GM18502 (cell line): ENCODE data around the gene MYO3B.
"Not testable (repeated sequence)": the region's sequence is repeated elsewhere in the genome, so short reads cannot be mapped to it uniquely, and the experiment has no call there.

Experiments used
- ATAC-seq: cut with Tn5 transposase; IDR thresholded peaks from one replicate; pipeline ENCODE4 v1.9.1; 2021; ENCODE audit warnings: mild to moderate bottlenecking; ENCODE audit not compliant: unreplicated experiment, poor library complexity

The MYO3B gene

GRCh38 chr2:170579511-170579910 is 401.6 kb downstream of the MYO3B start:
- ATAC-seq = no peak

- no peak for ATAC-seq
Measured at GRCh38 chr2:170582313-170582712, 404.4 kb downstream of the MYO3B start.

GRCh38 chr2:170582751-170583463 is 405.0 kb downstream of the MYO3B start:
- ATAC-seq = no peak

- no peak for ATAC-seq
Measured at GRCh38 chr2:170585067-170585466, 407.1 kb downstream of the MYO3B start.

- ATAC-seq = no peak
Measured at GRCh38 chr2:170586571-170587095, 408.7 kb downstream of the MYO3B start.

GRCh38 chr2:170587117-170587516 is 409.2 kb downstream of the MYO3B start:
- ATAC-seq = no peak

- no peak for ATAC-seq
Measured at GRCh38 chr2:170587922-170588321, 410.0 kb downstream of the MYO3B start.

GRCh38 chr2:170588729-170589128 is 410.8 kb downstream of the MYO3B start:
- ATAC-seq = no peak

GRCh38 chr2:170596576-170596975 is 418.6 kb downstream of the MYO3B start:
- no peak for ATAC-seq

- no peak for ATAC-seq
Measured at GRCh38 chr2:170598067-170598395, 420.1 kb downstream of the MYO3B start.

- no peak for ATAC-seq
Measured at GRCh38 chr2:170601489-170601888, 423.5 kb downstream of the MYO3B start.

- no peak for ATAC-seq
Measured at GRCh38 chr2:170605862-170606261, 427.9 kb downstream of the MYO3B start.

- ATAC-seq = no peak
Measured at GRCh38 chr2:170607171-170607570, 429.2 kb downstream of the MYO3B start.

- ATAC-seq = no peak
Measured at GRCh38 chr2:170610615-170611014, 432.7 kb downstream of the MYO3B start.

- not testable (repeated sequence) for ATAC-seq
Measured at GRCh38 chr2:170618948-170619347, 441.0 kb downstream of the MYO3B start.

- not testable (repeated sequence) for ATAC-seq
Measured at GRCh38 chr2:170635094-170635493, 457.1 kb downstream of the MYO3B start.

GRCh38 chr2:170639635-170640034 is 461.7 kb downstream of the MYO3B start:
- no peak for ATAC-seq

- ATAC-seq = no peak
Measured at GRCh38 chr2:170641961-170642360, 464.0 kb downstream of the MYO3B start.

GRCh38 chr2:170643346-170643745 is 465.4 kb downstream of the MYO3B start:
- ATAC-seq = no peak

- ATAC-seq = no peak
Measured at GRCh38 chr2:170647741-170648436, 469.9 kb downstream of the MYO3B start.

GRCh38 chr2:170651624-170652325 is 473.8 kb downstream of the MYO3B start:
- ATAC-seq = no peak
